AG09319 (cell line): ENCODE data around the gene RNF181.
"Not testable (repeated sequence)": the region's sequence is repeated elsewhere in the genome, so short reads cannot be mapped to it uniquely, and the experiment has no call there.

Experiments
- DNase-seq: peaks from one replicate; pipeline ENCODE4 v3.0.0-alpha.2; 2010; ENCODE audit warnings: low read depth; ENCODE audit errors: extremely low read depth
- CTCF ChIP-seq: IDR thresholded peaks from 2 replicates; pipeline ENCODE4 v1.5.1; 2011; ENCODE audit warnings: low read depth, mild to moderate bottlenecking, inconsistent platforms, low read length, moderate library complexity

The RNF181 gene

DNA sequence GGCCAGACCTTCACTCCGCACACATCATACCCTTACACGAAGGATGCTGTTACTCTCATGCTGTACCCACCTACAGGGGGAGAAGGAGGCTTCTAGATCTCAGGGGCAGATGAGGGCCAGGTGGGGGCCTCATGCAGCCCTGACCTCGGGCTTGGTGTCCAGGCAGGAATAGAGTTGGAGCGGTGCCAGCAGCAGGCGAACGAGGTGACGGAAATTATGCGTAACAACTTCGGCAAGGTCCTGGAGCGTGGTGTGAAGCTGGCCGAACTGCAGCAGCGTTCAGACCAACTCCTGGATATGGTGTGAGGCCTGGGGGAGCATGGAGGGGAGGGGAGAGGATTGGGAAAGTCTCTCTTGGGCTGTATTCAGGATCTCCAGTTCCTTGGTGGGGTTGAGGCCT, 4.0 kb upstream of the RNF181 start:
- no peak for DNase-seq
- no peak for TF ChIP-seq CTCF

DNA sequence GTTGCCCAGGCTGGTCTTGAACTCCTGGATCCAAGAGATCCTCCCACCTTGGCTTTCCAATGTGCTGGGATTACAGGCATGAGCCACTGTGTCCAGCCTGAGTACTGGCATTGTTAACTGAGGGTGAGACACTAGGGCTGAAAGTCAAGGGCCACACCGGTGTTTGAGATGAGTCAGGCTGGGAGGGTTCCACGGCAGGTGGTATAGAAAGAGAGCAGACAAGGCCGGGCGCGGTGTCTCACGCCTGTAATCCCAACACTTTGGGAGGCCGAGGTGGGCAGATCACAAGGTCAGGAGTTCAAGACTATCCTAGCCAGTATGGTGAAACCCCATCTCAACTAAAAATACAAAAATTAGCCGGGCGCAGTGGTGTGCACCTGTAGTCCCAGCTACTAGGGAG, 3.2 kb upstream of the RNF181 start:
- not testable (repeated sequence) for DNase-seq

- DNase-seq: no peak
- TF ChIP-seq CTCF: no peak
Measured at GRCh38 chr2:85593023-85593422, 2.5 kb upstream of the RNF181 start.

DNA sequence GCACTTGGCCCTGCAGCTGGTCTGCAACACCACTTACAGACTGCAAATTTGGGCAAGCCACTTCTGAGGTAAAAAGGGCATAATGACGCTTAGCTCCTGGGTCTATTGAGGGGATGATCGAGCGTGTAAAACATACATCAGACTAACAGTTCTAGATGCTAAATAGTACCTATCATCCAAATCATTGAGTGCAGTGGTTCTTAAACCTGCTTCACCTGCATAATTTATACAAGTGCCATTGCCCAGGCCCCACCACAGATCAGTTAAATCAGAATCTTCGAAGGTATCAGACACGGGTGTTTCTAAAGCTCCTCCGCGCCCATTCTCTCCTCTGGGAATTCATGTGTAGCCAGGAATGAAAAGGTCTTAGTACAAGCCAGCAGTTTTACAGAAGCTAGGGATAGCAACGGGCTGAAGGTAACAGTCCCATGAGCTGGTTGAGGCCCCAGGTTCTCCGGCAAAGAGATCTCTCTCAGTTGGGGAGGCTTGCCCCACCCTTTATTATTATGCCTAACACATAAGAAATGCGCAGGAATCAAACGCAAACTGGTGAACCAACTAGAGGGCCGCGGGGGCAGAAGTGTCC, 737 bp upstream of the RNF181 start:
- DNase-seq: no peak
- TF ChIP-seq CTCF: no peak

- DNase-seq: no peak
- no peak for TF ChIP-seq CTCF
Measured at GRCh38 chr2:85596026-85596333, 435 bp downstream of the RNF181 start.

DNA sequence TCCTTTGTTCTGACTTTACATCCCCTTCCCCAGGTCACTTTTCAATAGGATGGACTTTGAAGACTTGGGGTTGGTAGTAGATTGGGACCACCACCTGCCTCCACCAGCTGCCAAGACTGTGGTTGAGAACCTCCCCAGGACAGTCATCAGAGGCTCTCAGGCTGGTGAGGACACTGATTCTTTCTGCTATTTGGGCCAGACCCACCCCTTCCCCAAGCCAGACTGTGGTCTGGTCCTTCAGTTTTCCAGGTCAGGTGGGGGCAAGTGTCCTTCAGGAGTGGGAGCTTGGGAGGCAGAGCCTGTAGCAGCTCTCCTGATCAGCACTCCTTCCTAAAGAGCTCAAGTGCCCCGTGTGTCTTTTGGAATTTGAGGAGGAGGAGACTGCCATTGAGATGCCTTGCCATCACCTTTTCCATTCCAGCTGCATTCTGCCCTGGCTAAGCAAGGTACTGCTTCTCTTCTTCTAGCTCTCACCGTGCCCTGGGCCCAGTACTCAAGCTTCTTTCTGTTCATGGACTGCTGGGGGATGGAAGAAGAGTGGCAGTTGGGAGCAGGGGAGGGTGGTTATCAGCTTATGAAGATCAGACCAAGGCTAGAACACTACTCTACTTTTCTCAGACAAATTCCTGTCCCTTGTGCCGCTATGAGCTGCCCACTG, 1.1 kb downstream of the RNF181 start:
- no peak for DNase-seq

GRCh38 chr2:85597241-85597640, 1.7 kb downstream of the RNF181 start:
- DNase-seq: no peak
- no peak for TF ChIP-seq CTCF

More for the DNA sequence above, 1.1 kb downstream of the RNF181 start:
- no peak for TF ChIP-seq CTCF
